HEK293T (cell line): Measurements from ENCODE around the gene STARD8.

Experiments
- ELF4 ChIP-seq: fragments of 450-650 bp; IDR thresholded peaks from 2 replicates; pipeline ENCODE4 v1.6.1; 2017; ENCODE audit warnings: antibody characterized with exemption
- FOXK2 ChIP-seq: fragments of 450-650 bp; IDR thresholded peaks from 2 replicates; pipeline ENCODE4 v1.6.1; 2016; ENCODE audit warnings: mild to moderate bottlenecking
- ZNF384 ChIP-seq: fragments of 450-650 bp; IDR thresholded peaks from 2 replicates; pipeline ENCODE4 v1.6.1; 2016

- TF ChIP-seq ZNF384: no peak
- no peak for TF ChIP-seq ELF4
- TF ChIP-seq FOXK2: no peak
Measured at GRCh38 chrX:68696267-68696990, 49.0 kb downstream of the STARD8 start.
